Cardiac fibroblast (primary cell): ENCODE results near the gene MAP3K5.

Experiments used
- DNase-seq, 2 donors: peaks; one replicate each; pipeline versions ENCODE4 v3.0.0 to v3.0.0-alpha.2; 2010; ENCODE audit warnings: low read depth in 2 of 2
- H3K4me3 ChIP-seq, 2 donors: replicated peaks in 1 of 2; 1 replicate in 1 of 2; 2 replicates in 1 of 2; pipeline ENCODE4 v1.5.1; 2011; ENCODE audit warnings: low read depth in 2 of 2, low read length in 2 of 2, mild to moderate bottlenecking in 2 of 2, moderate library complexity in 1 of 2
- CTCF ChIP-seq: IDR thresholded peaks from one replicate; pipeline ENCODE4 v1.5.1; 2011; ENCODE audit warnings: low read depth, mild to moderate bottlenecking, low read length, inconsistent platforms

The MAP3K5 gene

GRCh38 chr6:136655239-136656014 lies 136.8 kb downstream of the MAP3K5 start:
- DNase-seq, result no peak
- no peak for TF ChIP-seq CTCF
- H3K4me3 ChIP-seq, result no peak overlapping the region

- no peak for DNase-seq
- H3K4me3 ChIP-seq, result no peak overlapping the region
- TF ChIP-seq CTCF, result peak; percentile 22
Measured at GRCh38 chr6:136654086-136654485, 138.2 kb downstream of the MAP3K5 start.

GRCh38 chr6:136652656-136653055 lies 139.6 kb downstream of the MAP3K5 start:
- no peak overlapping the region for H3K4me3 ChIP-seq
- TF ChIP-seq CTCF, result no peak
- DNase-seq, result no peak

- no peak for TF ChIP-seq CTCF
- no peak for DNase-seq
- no peak overlapping the region for H3K4me3 ChIP-seq
Measured at GRCh38 chr6:136651982-136652381, 140.3 kb downstream of the MAP3K5 start.

- TF ChIP-seq CTCF, result no peak
- DNase-seq, result peak; percentile 92 to 95
- H3K4me3 ChIP-seq, result peak overlapping the region in 1 of 2 donors; percentile 36
Measured at GRCh38 chr6:136647363-136647852, 144.9 kb downstream of the MAP3K5 start.

GRCh38 chr6:136646377-136646776 lies 145.9 kb downstream of the MAP3K5 start:
- no peak for TF ChIP-seq CTCF
- DNase-seq, result peak; percentile 40 to 59
- H3K4me3 ChIP-seq, result no peak overlapping the region
